ENCODE data around the gene CDK5RAP3. TPM values are rescaled to one million over a fixed set of nuclear protein-coding genes. Genes with fewer than 3 reads are reported as not detected.
A peak's percentile ranks its signal among the peaks of the same experiment; 100 is the strongest.
"Not testable (repeated sequence)": the region's sequence is repeated elsewhere in the genome, so short reads cannot be mapped to it uniquely, and the experiment has no call there.

CDK5RAP3 gene
- total RNA-seq, 4 donors from 2014 or later = 43.9 to 70.2 (median 58.4) TPM

DNA sequence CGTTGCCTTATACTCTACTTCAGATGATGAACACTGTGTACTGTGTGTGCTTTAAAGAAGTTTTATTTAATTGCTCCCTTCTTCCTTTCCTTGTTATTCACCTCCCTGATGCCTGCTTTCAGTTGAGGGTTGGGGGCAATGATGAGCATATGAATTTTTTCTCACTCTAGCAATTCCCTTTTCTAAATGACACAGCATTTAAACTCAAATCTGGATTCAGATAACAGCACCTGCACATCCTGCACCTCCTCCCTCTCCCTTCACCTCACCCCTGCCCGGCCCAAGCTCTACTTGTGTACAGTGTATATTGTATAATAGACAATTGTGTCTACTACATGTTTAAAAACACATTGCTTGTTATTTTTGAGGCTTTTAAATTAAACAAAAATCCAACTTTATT, 42.5 kb upstream of the CDK5RAP3 start:
- H3K4me3 ChIP-seq = no peak overlapping the region
- DNase-seq (ENCODE audit: extremely low spot score) = no peak
- 82% methylated on average over 2 of the region's 2 CpGs for WGBS
- H3K27me3 ChIP-seq = no peaks in the 10 kb centered on the region
- H3K4me1 ChIP-seq = peaks cover 0 to 12% (median 6%) of the 10 kb centered on the region in 4 donors
- peaks cover 39 to 74% (median 66%) of the 10 kb centered on the region in 4 donors for H3K36me3 ChIP-seq
- TF ChIP-seq POLR2AphosphoS5 (IDR thresholded peaks at IDR 0.05) = no peak
- intact Hi-C loops (cut with DNase I) = no loop called here
- no peak overlapping the region for H3K27ac ChIP-seq (replicated peaks in 1 of 4)
- no peaks in the 10 kb centered on the region for H3K9me3 ChIP-seq

DNA sequence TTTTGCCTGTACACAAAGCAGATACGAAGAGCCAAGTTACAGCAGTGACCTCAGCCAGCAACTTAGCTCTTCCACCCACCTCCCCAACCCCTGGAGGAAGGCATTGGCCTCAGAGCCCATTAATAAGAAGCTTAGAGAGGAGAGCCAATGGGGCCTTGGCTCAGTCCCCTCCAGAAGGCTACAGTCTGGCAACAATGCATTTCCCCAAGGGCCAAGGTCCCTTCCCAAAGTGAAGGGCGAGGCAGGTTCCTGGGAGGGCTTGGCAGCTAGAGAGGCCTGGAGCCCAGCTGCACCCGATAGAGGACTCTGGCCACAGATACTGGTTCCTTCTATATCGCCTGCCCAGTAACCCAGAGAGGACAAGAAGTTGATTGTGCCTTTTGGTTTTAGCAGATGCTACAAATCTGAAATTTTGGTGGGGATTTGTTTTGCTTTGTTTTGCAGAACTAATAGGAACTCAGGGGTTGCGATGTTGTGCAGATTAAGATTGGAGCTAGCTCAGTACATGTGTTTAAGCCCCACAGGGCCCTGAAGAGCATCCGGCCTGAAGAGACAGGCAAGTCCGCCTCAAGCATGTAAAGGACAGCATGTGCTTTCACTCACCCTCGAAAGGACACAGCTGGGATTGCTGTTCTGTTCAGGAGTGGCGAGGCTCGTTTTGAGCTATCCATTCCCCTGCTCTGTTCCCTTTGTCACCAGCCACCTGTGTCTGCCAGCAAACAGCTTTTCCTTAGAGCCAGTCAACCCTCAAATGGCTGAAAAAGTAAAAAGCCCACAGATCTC, 41.5 kb upstream of the CDK5RAP3 start:
- Histone ChIP-seq H3K27me3 (no peaks in the 10 kb centered on the region), H3K9me3 (no peaks in the 10 kb centered on the region), H3K4me1 (peaks cover 0 to 12% (median 6%) of the 10 kb centered on the region in 4 donors), H3K27ac (replicated peaks in 1 of 4) (peak overlapping the region; percentile 1 to 46 (median 20)), H3K36me3 (peaks cover 38 to 64% (median 57%) of the 10 kb centered on the region in 4 donors), H3K4me3 (no peak overlapping the region)
- 66% methylated on average over 10 of the region's 10 CpGs for WGBS
- no peak for TF ChIP-seq EP300 (IDR thresholded peaks at IDR 0.05)
- TF ChIP-seq, protein P1, sequence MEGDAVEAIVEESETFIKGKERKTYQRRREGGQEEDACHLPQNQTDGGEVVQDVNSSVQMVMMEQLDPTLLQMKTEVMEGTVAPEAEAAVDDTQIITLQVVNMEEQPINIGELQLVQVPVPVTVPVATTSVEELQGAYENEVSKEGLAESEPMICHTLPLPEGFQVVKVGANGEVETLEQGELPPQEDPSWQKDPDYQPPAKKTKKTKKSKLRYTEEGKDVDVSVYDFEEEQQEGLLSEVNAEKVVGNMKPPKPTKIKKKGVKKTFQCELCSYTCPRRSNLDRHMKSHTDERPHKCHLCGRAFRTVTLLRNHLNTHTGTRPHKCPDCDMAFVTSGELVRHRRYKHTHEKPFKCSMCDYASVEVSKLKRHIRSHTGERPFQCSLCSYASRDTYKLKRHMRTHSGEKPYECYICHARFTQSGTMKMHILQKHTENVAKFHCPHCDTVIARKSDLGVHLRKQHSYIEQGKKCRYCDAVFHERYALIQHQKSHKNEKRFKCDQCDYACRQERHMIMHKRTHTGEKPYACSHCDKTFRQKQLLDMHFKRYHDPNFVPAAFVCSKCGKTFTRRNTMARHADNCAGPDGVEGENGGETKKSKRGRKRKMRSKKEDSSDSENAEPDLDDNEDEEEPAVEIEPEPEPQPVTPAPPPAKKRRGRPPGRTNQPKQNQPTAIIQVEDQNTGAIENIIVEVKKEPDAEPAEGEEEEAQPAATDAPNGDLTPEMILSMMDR (IDR thresholded peaks at IDR 0.05) = no peak
- TF ChIP-seq POLR2AphosphoS5 (IDR thresholded peaks at IDR 0.05) = no peak
- TF ChIP-seq POLR2A (IDR thresholded peaks at IDR 0.05; ENCODE audit: low read depth) = no peak
- intact Hi-C loops (cut with DNase I) = no loop called here
- DNase-seq (ENCODE audit: extremely low spot score) = no peak

DNA sequence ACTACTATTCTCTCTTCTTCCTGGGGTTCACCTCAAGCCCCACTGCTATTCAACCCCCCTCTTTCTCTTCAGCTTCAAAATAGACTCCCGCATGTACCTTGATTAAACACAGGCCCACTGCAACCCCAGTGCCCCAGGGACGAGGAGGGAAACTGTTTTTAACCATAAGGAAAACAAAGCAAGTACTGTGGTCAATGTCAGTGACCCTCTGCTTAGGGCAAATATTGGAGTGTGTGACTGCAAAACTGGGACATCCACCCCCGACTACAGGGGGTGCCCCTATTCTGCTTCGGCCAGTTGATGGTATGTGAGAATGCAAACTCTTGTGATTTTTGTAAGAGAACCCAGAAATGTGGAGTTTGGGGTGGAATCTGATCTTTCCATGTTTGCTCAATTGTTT, 39.1 kb upstream of the CDK5RAP3 start:
- Histone ChIP-seq H3K4me3 (no peak overlapping the region), H3K27me3 (no peaks in the 10 kb centered on the region), H3K9me3 (no peaks in the 10 kb centered on the region), H3K36me3 (peaks cover 15 to 40% (median 33%) of the 10 kb centered on the region in 4 donors), H3K4me1 (peaks cover 0 to 12% (median 6%) of the 10 kb centered on the region in 4 donors), H3K27ac (replicated peaks in 1 of 4) (no peak overlapping the region)
- TF ChIP-seq, protein P1 (IDR thresholded peaks at IDR 0.05) = no peak
- TF ChIP-seq POLR2AphosphoS5 (IDR thresholded peaks at IDR 0.05) (no peak), EP300 (IDR thresholded peaks at IDR 0.05) (no peak), POLR2A (IDR thresholded peaks at IDR 0.05; ENCODE audit: low read depth) (no peak)
- intact Hi-C loops (cut with DNase I) = no loop called here
- 79% methylated on average over 4 of the region's 4 CpGs for WGBS
- no peak for DNase-seq (ENCODE audit: extremely low spot score)

DNA sequence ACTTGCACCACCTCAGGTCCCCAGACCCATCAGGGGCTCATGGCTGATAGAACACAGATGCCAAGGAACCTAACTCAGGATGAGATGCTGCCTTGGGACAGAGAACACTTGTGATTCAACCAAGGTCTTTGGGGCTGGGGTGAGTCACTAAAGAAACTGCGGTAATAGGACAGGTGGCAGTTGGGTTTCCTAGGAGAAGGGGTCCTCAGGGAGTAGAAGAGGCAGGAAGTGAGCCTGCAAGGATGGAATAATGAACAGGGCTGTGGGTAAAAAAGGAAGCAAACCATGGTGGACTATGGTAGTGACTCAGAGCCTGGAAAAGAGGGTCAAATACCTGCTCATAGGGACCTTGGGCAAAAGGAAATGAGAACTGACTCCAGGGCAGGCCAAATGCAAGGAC, 36.1 kb upstream of the CDK5RAP3 start:
- Histone ChIP-seq H3K4me3 (no peak overlapping the region), H3K27me3 (no peaks in the 10 kb centered on the region), H3K27ac (replicated peaks in 1 of 4) (no peak overlapping the region), H3K36me3 (peaks cover 0 to 14% (median 6%) of the 10 kb centered on the region in 4 donors), H3K9me3 (no peaks in the 10 kb centered on the region), H3K4me1 (peaks cover 0 to 3% (median 0%) of the 10 kb centered on the region in 4 donors)
- intact Hi-C loops (cut with DNase I) = no loop called here
- WGBS = 95% methylated on average over 1 of the region's 1 CpG
- no peak for TF ChIP-seq EP300 (IDR thresholded peaks at IDR 0.05)
- TF ChIP-seq, protein P1 (IDR thresholded peaks at IDR 0.05) = no peak
- TF ChIP-seq POLR2A (IDR thresholded peaks at IDR 0.05; ENCODE audit: low read depth) = no peak
- no peak for TF ChIP-seq POLR2AphosphoS5 (IDR thresholded peaks at IDR 0.05)
- DNase-seq (ENCODE audit: extremely low spot score) = no peak

DNA sequence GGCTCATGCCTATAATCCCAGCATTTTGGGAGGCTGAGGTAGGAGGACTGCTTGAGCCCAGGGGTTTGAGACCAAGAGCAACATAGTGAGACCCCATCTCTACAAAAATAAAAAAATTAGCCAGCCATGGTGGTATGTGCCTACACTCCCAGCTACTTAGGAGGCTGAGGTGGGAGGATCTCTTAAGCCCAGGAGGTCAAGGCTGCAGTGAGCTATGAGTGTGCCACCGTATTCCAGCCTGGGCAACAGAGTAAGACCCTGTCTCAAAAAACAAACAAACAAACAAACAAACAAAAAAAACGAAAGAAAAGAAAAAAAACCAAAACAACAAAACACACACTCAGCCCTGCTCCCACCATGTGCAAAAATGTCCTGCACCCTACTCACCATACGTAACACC, 35.4 kb upstream of the CDK5RAP3 start:
- WGBS = 77% methylated on average over 3 of the region's 3 CpGs
- DNase-seq (ENCODE audit: extremely low spot score); H3K27me3 ChIP-seq; H3K9me3 ChIP-seq; H3K27ac ChIP-seq (replicated peaks in 1 of 4); H3K36me3 ChIP-seq; H3K4me3 ChIP-seq; intact Hi-C loops (cut with DNase I); H3K4me1 ChIP-seq: not testable (repeated sequence)
